HG03108 (cell line): ENCODE measurements around the gene GRAMD4.
A peak's percentile ranks its signal among the peaks of the same experiment; 100 is the strongest.

Experiments used
- ATAC-seq: cut with Tn5 transposase; IDR thresholded peaks from one replicate; pipeline ENCODE4 v1.9.1; 2021; ENCODE audit warnings: moderate library complexity; ENCODE audit not compliant: unreplicated experiment

The GRAMD4 gene

DNA sequence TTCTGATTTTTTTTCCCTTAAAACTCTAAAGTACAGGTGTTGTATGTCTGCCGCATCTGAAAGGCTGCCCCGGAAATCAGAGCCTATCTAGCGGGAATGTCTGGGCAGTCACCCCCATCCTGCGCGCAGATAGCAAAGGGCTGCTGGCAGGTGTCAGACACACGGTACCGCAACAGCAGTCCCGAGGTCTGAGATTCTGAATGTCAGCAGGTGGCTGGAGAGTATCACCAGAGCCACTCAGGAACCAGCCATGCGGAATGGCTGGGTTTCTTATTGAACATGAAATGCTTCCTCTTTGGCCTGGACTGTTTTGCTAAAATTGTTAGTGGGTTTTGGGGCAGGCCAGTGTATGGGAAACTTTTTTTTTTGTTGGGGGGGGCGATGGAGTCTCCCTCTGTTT lies 64.5 kb downstream of the GRAMD4 start:
- peak; percentile 79 for ATAC-seq

- ATAC-seq, result no peak
Observed at GRCh38 chr22:46686221-46687047, 66.2 kb downstream of the GRAMD4 start.

DNA sequence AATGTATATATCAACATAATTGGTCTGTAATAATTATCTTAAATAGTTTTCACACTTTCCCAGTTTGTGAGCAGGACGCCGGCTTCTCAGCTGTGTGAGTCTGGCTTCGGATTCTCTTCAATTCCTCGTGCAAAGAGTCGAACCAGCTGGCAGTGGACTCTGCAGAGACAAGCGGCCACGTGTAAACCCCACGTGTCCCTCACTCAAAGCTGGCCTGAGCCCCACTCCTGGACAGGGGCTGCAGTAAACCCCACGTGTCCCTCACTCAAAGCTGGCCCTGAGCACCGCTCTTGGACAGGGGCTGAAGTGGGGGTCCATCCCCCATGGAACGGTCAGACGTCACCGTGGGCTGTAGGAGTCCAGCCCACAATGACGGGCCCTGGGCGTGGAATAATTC lies 66.9 kb downstream of the GRAMD4 start:
- ATAC-seq, result no peak

DNA sequence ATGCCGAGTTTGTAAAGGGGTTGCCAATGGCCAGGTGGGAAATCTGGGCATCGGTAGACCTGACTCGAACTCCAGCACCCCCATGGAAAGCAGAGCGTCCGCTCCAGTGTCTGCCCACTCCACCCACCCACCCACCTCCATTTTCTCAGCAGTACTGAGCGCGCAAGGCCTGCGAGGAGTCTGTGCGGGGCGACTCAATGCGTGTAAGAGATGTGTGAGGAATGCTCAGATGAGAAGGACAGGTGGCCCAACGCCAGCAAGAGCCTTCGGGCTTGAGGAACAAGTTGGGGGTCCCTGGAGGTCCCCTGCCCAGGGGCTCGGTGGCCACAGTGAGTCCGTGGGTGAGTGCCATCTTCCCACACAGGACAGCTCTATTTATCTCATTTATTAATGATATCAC lies 67.3 kb downstream of the GRAMD4 start:
- no peak for ATAC-seq

- no peak for ATAC-seq
Observed at GRCh38 chr22:46688949-46689348, 68.8 kb downstream of the GRAMD4 start.

DNA sequence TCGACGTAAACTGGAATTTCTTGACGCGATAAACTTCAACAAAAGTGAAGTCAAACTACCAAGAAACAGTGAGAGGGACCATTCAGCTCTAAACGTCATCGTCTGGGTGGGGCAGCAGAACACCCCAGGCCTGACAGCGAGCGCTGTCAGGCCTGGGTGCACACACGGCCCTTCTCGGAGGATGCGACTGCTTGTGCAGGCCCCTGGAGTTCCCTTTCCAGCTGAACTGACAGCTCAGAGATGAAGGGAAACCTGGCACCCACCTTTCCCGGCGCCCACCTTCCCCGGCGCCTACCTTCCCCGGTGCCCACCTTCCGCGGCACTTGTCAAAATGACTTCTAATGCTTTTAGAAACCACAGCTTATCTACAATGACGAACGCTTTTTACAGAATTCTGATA lies 70.0 kb downstream of the GRAMD4 start:
- no peak for ATAC-seq

DNA sequence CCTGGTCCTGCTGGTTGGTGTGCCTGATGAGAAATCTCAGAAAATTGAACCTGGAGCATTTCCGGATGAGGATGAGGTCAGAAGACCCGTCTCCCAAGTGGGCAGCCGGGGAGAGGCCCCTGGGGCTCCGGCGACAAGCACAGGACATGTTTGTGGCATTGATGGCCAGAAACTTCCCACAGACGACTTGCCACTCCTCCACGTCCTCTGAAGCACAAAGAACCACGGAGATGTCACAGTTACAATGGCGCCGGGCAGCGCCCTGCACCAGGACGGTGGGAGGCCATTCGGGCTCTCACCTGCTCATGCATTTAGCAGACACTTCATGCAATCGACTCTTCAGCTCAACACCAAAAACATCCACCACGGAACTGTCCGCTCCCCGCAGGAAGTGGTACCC lies 71.4 kb downstream of the GRAMD4 start:
- no peak for ATAC-seq

GRCh38 chr22:46693634-46694415 lies 73.6 kb downstream of the GRAMD4 start:
- no peak for ATAC-seq

- ATAC-seq, result no peak
Observed at GRCh38 chr22:46694416-46695170, 74.4 kb downstream of the GRAMD4 start.

GRCh38 chr22:46695346-46696228 lies 75.4 kb downstream of the GRAMD4 start:
- no peak for ATAC-seq

- ATAC-seq, result no peak
Observed at GRCh38 chr22:46696229-46696518, 76.0 kb downstream of the GRAMD4 start.

DNA sequence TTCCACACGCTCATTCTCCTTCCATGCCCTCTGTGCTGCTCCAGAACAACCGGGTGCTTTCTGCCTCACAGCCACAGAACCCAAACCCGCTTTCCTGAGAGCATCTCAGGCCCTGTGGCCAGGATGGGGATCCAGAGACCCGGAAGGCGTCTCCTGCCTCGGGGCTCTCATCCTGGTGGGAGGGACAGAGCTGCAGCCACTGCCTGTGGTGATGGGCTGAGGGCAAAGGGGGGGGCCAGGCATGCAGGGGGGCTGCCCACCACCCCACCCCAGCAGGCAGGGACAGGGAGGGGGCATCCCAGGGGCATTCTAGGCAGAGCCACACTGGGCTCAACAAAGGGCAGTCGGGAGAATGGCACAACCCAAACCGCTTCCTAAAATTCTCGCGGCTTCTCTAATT lies 76.4 kb downstream of the GRAMD4 start:
- no peak for ATAC-seq

- no peak for ATAC-seq
Observed at GRCh38 chr22:46697811-46698515, 77.8 kb downstream of the GRAMD4 start.

DNA sequence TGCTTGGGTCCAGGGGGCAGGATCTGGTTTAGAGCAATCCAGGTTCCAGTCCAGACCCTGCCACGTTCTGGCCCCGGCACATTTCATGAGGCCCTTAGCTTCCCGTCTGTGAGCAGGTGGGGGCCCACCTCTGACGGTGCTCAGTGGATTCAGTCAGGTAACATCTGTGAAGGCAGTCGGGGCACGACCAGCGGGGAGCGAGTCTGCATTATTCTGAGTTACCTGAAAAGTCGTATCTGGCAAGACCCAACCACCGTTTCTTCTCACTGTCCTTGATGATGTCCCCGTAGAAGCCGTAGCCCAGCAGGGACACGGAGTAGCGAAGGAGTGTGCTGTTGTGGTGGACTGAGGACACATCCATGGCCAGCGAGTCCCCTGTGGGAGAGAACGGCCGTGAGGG lies 78.9 kb downstream of the GRAMD4 start:
- ATAC-seq, result no peak

DNA sequence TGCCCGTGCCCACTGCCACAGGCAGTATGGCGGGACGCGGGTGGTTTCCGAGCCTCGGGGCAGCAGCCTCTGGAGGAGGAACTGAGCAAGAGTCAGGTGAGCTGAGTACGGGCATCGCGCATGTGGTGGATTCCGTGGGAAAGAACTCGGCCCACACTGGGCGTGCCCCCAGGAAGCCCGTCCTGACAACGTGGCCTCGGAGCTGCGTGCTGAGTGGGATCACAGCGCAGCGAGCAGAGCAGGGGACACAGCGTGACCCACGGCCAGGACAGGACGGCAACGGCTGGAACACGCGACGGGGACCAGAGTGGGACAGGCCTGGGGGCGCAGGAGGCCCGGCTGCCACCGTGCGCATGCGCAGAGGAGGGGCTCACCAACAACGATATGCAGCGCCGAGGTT lies 81.1 kb downstream of the GRAMD4 start:
- no peak for ATAC-seq

GRCh38 chr22:46703171-46703995 lies 83.2 kb downstream of the GRAMD4 start:
- no peak for ATAC-seq

- no peak for ATAC-seq
Observed at GRCh38 chr22:46703996-46704370, 83.8 kb downstream of the GRAMD4 start.

DNA sequence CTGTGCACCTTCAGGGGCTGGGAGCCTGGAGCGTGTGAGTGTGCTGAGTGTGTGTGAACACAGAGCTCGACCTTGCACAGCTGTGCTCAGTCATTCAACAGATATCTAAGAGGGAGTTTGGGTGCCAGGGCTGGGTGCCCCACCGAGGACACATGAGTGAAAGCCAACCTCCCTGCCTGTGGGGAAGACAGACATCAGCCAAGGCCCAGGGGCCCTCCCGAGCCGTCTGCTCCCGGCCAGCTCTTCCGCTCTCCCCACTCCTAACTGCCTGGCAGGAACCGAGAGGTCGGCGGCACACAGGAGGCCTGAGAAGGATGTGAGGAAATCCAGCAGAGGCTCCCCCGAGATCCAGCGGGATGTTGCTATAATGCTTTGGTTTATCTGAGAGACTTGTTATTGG lies 85.9 kb downstream of the GRAMD4 start:
- no peak for ATAC-seq

DNA sequence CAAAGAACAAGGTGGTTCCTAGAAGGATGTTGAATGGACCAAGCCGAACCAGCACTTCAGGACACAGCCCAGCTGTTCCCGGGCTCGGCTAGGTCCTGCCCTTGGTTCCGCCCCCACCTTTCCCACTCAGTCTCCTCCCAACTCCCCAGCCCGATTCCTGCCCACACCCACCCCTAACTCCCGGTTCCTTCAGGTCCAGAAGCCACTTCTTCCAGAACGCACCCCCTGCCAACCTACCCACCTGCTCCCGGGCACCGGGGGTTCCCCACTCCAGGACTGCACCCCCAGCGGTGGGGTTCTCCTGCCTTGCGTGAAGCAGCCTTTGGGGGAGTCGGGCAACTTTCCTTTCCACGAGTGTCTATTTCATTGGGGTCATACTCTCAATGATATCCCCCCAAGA lies 87.1 kb downstream of the GRAMD4 start:
- no peak for ATAC-seq
